ENCODE results near the gene CPOX. TPM values are rescaled to one million over a fixed set of nuclear protein-coding genes. Genes with fewer than 3 reads are reported as not detected.

The CPOX gene
- total RNA-seq, 2 experiments from 2014 or later, result 7.0 to 10.5 TPM

GRCh38 chr3:98600412-98601095 lies 7.1 kb upstream of the CPOX start:
- no peak overlapping the region for H3K27ac ChIP-seq (ENCODE audit: low read depth in 1 of 2, low read length in 2 of 2)
- H3K27me3 Mint-ChIP-seq, result peaks cover 13% of the 10 kb centered on the region
- H3K27me3 ChIP-seq (ENCODE audit: control insufficient read depth in 1 of 2, insufficient read depth in 2 of 2, low read length in 2 of 2), result no peaks in the 10 kb centered on the region
- H3K27ac Mint-ChIP-seq, result no peak overlapping the region
- H3K4me1 ChIP-seq (ENCODE audit: insufficient read depth, low read length), result no peaks in the 10 kb centered on the region
- ATAC-seq (ENCODE audit: poor library complexity), result no peak
- H3K9me3 ChIP-seq (ENCODE audit: control insufficient read depth in 1 of 2, insufficient read depth in 1 of 2, low read length in 2 of 2), result no peaks in the 10 kb centered on the region
- peaks cover 5% of the 10 kb centered on the region for H3K4me1 Mint-ChIP-seq (ENCODE audit: low read depth)
- H3K9me3 Mint-ChIP-seq, result no peaks in the 10 kb centered on the region
- DNase-seq, result no peak
- ChIA-PET CTCF (interaction anchor here (2.0 kb wide), 1 partner anchor 57 kb away, joined by 4 read pairs; no protein-coding TSS in a partner anchor), POLR2A (interaction anchor here (0.6 kb wide), 1 partner anchor 37 kb away, joined by 3 read pairs; no protein-coding TSS in a partner anchor)
- intact Hi-C loops (cut with DNase I, micrococcal nuclease), result loop anchor here (5.0 kb wide), 2 partner anchors 57 to 1152 kb away; no protein-coding TSS in a partner anchor
- H3K36me3 Mint-ChIP-seq (ENCODE audit: low read depth), result no peaks in the 10 kb centered on the region
- H3K4me3 ChIP-seq (ENCODE audit: low read length), result no peak overlapping the region
- no peak for TF ChIP-seq CTCF (IDR thresholded peaks at IDR 0.05)
- no peak overlapping the region for H3K4me3 Mint-ChIP-seq
- H3K36me3 ChIP-seq (ENCODE audit: insufficient read depth, low read length), result no peaks in the 10 kb centered on the region

GRCh38 chr3:98599647-98600411 lies 6.4 kb upstream of the CPOX start:
- H3K36me3 ChIP-seq (ENCODE audit: insufficient read depth, low read length), result no peaks in the 10 kb centered on the region
- H3K27me3 ChIP-seq (ENCODE audit: control insufficient read depth in 1 of 2, insufficient read depth in 2 of 2, low read length in 2 of 2), result no peaks in the 10 kb centered on the region
- H3K4me3 ChIP-seq (ENCODE audit: low read length), result no peak overlapping the region
- ATAC-seq (ENCODE audit: poor library complexity) (no peak), DNase-seq (no peak)
- H3K4me1 Mint-ChIP-seq (ENCODE audit: low read depth), result peaks cover 5% of the 10 kb centered on the region
- POLR2A ChIA-PET, result no interaction called here
- H3K4me3 Mint-ChIP-seq, result no peak overlapping the region
- no peak overlapping the region for H3K27ac Mint-ChIP-seq
- TF ChIP-seq CTCF (IDR thresholded peaks at IDR 0.05), result no peak
- CTCF ChIA-PET, result no interaction called here
- no peaks in the 10 kb centered on the region for H3K9me3 Mint-ChIP-seq
- no peaks in the 10 kb centered on the region for H3K4me1 ChIP-seq (ENCODE audit: insufficient read depth, low read length)
- H3K9me3 ChIP-seq (ENCODE audit: control insufficient read depth in 1 of 2, insufficient read depth in 1 of 2, low read length in 2 of 2), result no peaks in the 10 kb centered on the region
- peaks cover 12% of the 10 kb centered on the region for H3K27me3 Mint-ChIP-seq
- intact Hi-C loops (cut with DNase I, micrococcal nuclease), result loop anchor here (5.0 to 10.0 kb wide), 8 partner anchors 38 to 1655 kb away; partner anchors contain the start of genes CMSS1 (in 1 of the 2) and DCBLD2 (in 1 of the 2)
- no peak overlapping the region for H3K27ac ChIP-seq (ENCODE audit: low read depth in 1 of 2, low read length in 2 of 2)
- H3K36me3 Mint-ChIP-seq (ENCODE audit: low read depth), result no peaks in the 10 kb centered on the region

DNA sequence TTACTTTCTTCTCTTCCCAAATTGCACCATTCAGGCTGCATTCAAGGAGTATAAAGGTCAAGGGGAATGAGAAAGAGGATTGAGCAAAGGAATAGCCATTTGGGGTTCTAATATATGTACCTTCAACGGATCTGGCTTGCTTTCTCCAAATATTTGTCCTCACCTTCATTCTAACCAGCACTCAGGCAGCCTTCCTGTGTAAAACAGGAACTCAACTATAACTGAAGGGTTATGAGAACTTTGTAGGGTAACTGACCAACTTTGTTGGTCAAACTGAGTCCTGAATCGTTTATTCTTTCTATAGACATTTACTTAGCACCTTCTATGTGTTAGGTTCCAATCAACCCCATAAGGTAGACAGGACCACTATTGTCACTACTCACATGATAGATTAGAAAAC lies 5.1 kb upstream of the CPOX start:
- no peak for ATAC-seq (ENCODE audit: poor library complexity)
- no peaks in the 10 kb centered on the region for H3K9me3 Mint-ChIP-seq
- H3K4me1 Mint-ChIP-seq (ENCODE audit: low read depth), result peaks cover 11% of the 10 kb centered on the region
- Histone ChIP-seq H3K4me1 (ENCODE audit: insufficient read depth, low read length) (peaks cover 5% of the 10 kb centered on the region), H3K36me3 (ENCODE audit: insufficient read depth, low read length) (no peaks in the 10 kb centered on the region), H3K27me3 (ENCODE audit: control insufficient read depth in 1 of 2, insufficient read depth in 2 of 2, low read length in 2 of 2) (no peaks in the 10 kb centered on the region), H3K4me3 (ENCODE audit: low read length) (no peak overlapping the region), H3K27ac (ENCODE audit: low read depth in 1 of 2, low read length in 2 of 2) (no peak overlapping the region), H3K9me3 (ENCODE audit: control insufficient read depth in 1 of 2, insufficient read depth in 1 of 2, low read length in 2 of 2) (no peaks in the 10 kb centered on the region)
- H3K27ac Mint-ChIP-seq, result no peak overlapping the region
- intact Hi-C loops (cut with DNase I, micrococcal nuclease), result loop anchor here (5.0 to 10.0 kb wide), 6 partner anchors 36 to 1656 kb away; partner anchors contain the start of genes CMSS1 (in 1 of the 2) and DCBLD2 (in 1 of the 2)
- no peak for DNase-seq
- no peak for TF ChIP-seq CTCF (IDR thresholded peaks at IDR 0.05)
- H3K36me3 Mint-ChIP-seq (ENCODE audit: low read depth), result peaks cover 4% of the 10 kb centered on the region
- ChIA-PET POLR2A (no interaction called here), CTCF (no interaction called here)
- peaks cover 3% of the 10 kb centered on the region for H3K27me3 Mint-ChIP-seq
- H3K4me3 Mint-ChIP-seq, result no peak overlapping the region

All from CD4-positive, alpha-beta T cell (primary cell).